Sigmoid colon (tissue), 4 donors: ENCODE results near the gene FAM216B.

Source experiments
- CTCF ChIP-seq, 4 experiments: fragments of 450-650 bp in 3 of 4; fragments of 200-600 bp in 1 of 4; IDR thresholded peaks; one replicate each; pipeline ENCODE4 v1.5.1; 2016 to 2019; ENCODE audit warnings: antibody characterized with exemption in 4 of 4, mild to moderate bottlenecking in 3 of 4, moderate library complexity in 2 of 4
- EP300 ChIP-seq, 4 donors: sonication (generic); formaldehyde crosslinking; IDR thresholded peaks; one replicate each; pipeline ENCODE4 v1.6.1; 2017; ENCODE audit warnings: antibody characterized with exemption in 4 of 4
- POLR2A ChIP-seq, 2 donors: fragments of 450-650 bp; IDR thresholded peaks; one replicate each; pipeline ENCODE4 v1.6.1; 2016; ENCODE audit warnings: antibody characterized with exemption in 2 of 2, mild to moderate bottlenecking in 2 of 2, moderate library complexity in 2 of 2
- POLR2AphosphoS5 ChIP-seq, 4 donors: sonication (generic); formaldehyde crosslinking; IDR thresholded peaks; one replicate each; pipeline ENCODE4 v1.6.1; 2017; ENCODE audit warnings: antibody characterized with exemption in 4 of 4

- no peak for TF ChIP-seq EP300 (IDR thresholded peaks at IDR 0.05)
- TF ChIP-seq CTCF (IDR thresholded peaks at IDR 0.05): no peak
- TF ChIP-seq POLR2A (IDR thresholded peaks at IDR 0.05): no peak
- no peak for TF ChIP-seq POLR2AphosphoS5 (IDR thresholded peaks at IDR 0.05)
Observed at GRCh38 chr13:42741914-42742313, 39.5 kb upstream of the FAM216B start.
